HCT116 (cell line): ENCODE measurements around the gene INSRR. TPM values are rescaled to one million over a fixed set of nuclear protein-coding genes. Genes with fewer than 3 reads are reported as not detected.

Experiments
- ATAC-seq: fragments of 200-7000 bp; cut with Tn5 transposase; 2 replicates; pipeline ENCODE4 v1.9.1; 2020; ENCODE audit warnings: mild to moderate bottlenecking, moderate library complexity
- BruUV-seq: library from RNA; stranded (reverse); fragments of 400-500 nt; replicated peaks from 2 replicates; lab custom pipeline; 2021; lab: Mats Ljungman, UMichigan
- CTCF ChIA-PET: fragments of 300-600 bp; sonication (Branson Sonifier 250); formaldehyde crosslinking; loops from one replicate; lab custom pipeline; 2021; ENCODE audit warnings: antibody characterized with exemption; lab: Charles Lee
- POLR2A ChIA-PET: fragments of 300-600, 350-600 bp; sonication (Branson Sonifier 250); formaldehyde crosslinking; loops from one replicate; lab custom pipeline; 2021; ENCODE audit warnings: antibody characterized with exemption; lab: Charles Lee
- RAD21 ChIA-PET, 2 experiments: fragments of 300-600 bp; sonication (Branson Sonifier 250); formaldehyde crosslinking; loops; one replicate each; lab custom pipeline; 2023; ENCODE audit warnings: low total read pairs in 2 of 2; ENCODE audit not compliant: uncharacterized antibody in 2 of 2, unreplicated experiment in 2 of 2, low non-redundant PET in 1 of 2; lab: Charles Lee
- DNase-seq: peaks from one replicate; pipeline ENCODE4 v3.0.0-alpha.2; 2010; ENCODE audit warnings: low read depth, low spot score
- H2AFZ ChIP-seq: fragments of 200-600 bp; shearing (Covaris generic), sonication (generic); 2 replicates; pipeline ENCODE4 v1.6.1; 2017; ENCODE audit warnings: low read depth, mixed run types, mixed read lengths, antibody characterized with exemption, low read length; ENCODE audit not compliant: poor library complexity, severe bottlenecking
- H3K27ac ChIP-seq: 2 replicates; pipeline ENCODE4 v1.5.1; 2012; ENCODE audit warnings: low read depth, low read length
- H3K27me3 ChIP-seq: fragments of 200-600 bp; sonication (generic); 2 replicates; pipeline ENCODE4 v1.6.1; 2016; ENCODE audit warnings: mixed run types, low read length, mixed read lengths; ENCODE audit not compliant: insufficient read depth
- H3K36me3 ChIP-seq, 2 experiments: fragments of 200-500 bp in 1 of 2; fragments of 200-600 bp in 1 of 2; sonication (Bioruptor generic) in 1 of 2; sonication (generic) in 1 of 2; 2 replicates each; pipeline versions ENCODE4 v1.5.1 to v1.6.1; 2014 to 2016; ENCODE audit warnings: low read length in 2 of 2, inconsistent platforms in 1 of 2, mixed read lengths in 1 of 2, mixed run types in 1 of 2; ENCODE audit not compliant: insufficient read depth in 2 of 2, control insufficient read depth in 1 of 2
- H3K4me1 ChIP-seq, 2 experiments: fragments of 200-600 bp in 1 of 2; sonication (generic) in 1 of 2; 2 replicates each; pipeline versions ENCODE4 v1.5.1 to v1.6.1; 2012 to 2017; ENCODE audit warnings: low read length in 2 of 2, inconsistent platforms in 1 of 2, mild to moderate bottlenecking in 1 of 2, mixed read lengths in 1 of 2, mixed run types in 1 of 2, moderate library complexity in 1 of 2; ENCODE audit not compliant: insufficient read depth in 2 of 2, control insufficient read depth in 1 of 2
- H3K4me2 ChIP-seq: fragments of 200-600 bp; sonication (generic); 2 replicates; pipeline ENCODE4 v1.6.1; 2017; ENCODE audit warnings: mixed run types, low read length, mixed read lengths
- H3K4me3 ChIP-seq, 2 experiments: fragments of 200-600 bp in 1 of 2; sonication (generic) in 1 of 2; replicated peaks in 1 of 2; 2 replicates each; pipeline ENCODE4 v1.5.1; 2011 to 2016; ENCODE audit warnings: low read length in 2 of 2, control low read depth in 1 of 2, low read depth in 1 of 2, mild to moderate bottlenecking in 1 of 2, mixed read lengths in 1 of 2, mixed run types in 1 of 2
- H3K79me2 ChIP-seq: fragments of 200-600 bp; sonication (generic); 2 replicates; pipeline ENCODE4 v1.6.1; 2017; ENCODE audit warnings: mild to moderate bottlenecking, mixed run types, low read length, moderate library complexity, mixed read lengths; ENCODE audit not compliant: insufficient read depth
- H3K9ac ChIP-seq: fragments of 200-600 bp; sonication (generic); 2 replicates; pipeline ENCODE4 v1.6.1; 2016; ENCODE audit warnings: low read length, mixed read lengths
- H3K9me2 ChIP-seq: fragments of 200-600 bp; sonication (generic), shearing (Covaris generic); 2 replicates; pipeline ENCODE4 v1.6.1; 2017; ENCODE audit warnings: mixed run types, mild to moderate bottlenecking, moderate library complexity; ENCODE audit not compliant: insufficient read depth
- H3K9me3 ChIP-seq, 2 experiments: fragments of 200-500 bp in 1 of 2; fragments of 200-600 bp in 1 of 2; sonication (Bioruptor generic) in 1 of 2; sonication (generic) in 1 of 2; 2 replicates each; pipeline ENCODE4 v1.6.1; 2014 to 2017; ENCODE audit warnings: low read length in 2 of 2, mixed read lengths in 2 of 2, inconsistent platforms in 1 of 2, low read depth in 1 of 2, mild to moderate bottlenecking in 1 of 2, mixed run types in 1 of 2, moderate library complexity in 1 of 2; ENCODE audit not compliant: control insufficient read depth in 1 of 2, insufficient read depth in 1 of 2
- H4K20me1 ChIP-seq: fragments of 200-600 bp; sonication (generic), shearing (Covaris generic); 2 replicates; pipeline ENCODE4 v1.6.1; 2017; ENCODE audit warnings: mixed run types, mild to moderate bottlenecking, moderate library complexity; ENCODE audit not compliant: insufficient read depth
- EGR1 ChIP-seq: IDR thresholded peaks from 2 replicates; pipeline ENCODE4 v1.6.1; 2012; ENCODE audit warnings: low read depth
- ELF1 ChIP-seq: IDR thresholded peaks from 2 replicates; pipeline ENCODE4 v1.6.1; 2012; ENCODE audit warnings: low read depth, borderline replicate concordance
- FOSL1 ChIP-seq: IDR thresholded peaks from 2 replicates; pipeline ENCODE4 v1.6.1; 2012; ENCODE audit warnings: low read depth
- POLR2A ChIP-seq: IDR thresholded peaks from 2 replicates; pipeline ENCODE4 v1.7.0; 2011; ENCODE audit warnings: borderline replicate concordance; ENCODE audit not compliant: insufficient read depth, insufficient read length; ENCODE audit errors: extremely low read depth
- RAD21 ChIP-seq: IDR thresholded peaks from 2 replicates; pipeline ENCODE4 v1.6.1; 2012; ENCODE audit warnings: low read depth, mild to moderate bottlenecking
- TCF7L2 ChIP-seq: IDR thresholded peaks from 2 replicates; pipeline ENCODE4 v1.7.0; 2011; ENCODE audit warnings: borderline replicate concordance, inconsistent platforms; ENCODE audit not compliant: insufficient read depth, insufficient read length; ENCODE audit errors: extremely low read depth
- ZFX ChIP-seq: fragments of 450-650 bp; IDR thresholded peaks from 2 replicates; pipeline ENCODE4 v1.6.1; 2017
- ZNF274 ChIP-seq: fragments of 200-500 bp; sonication (Bioruptor generic); IDR thresholded peaks from 2 replicates; pipeline ENCODE4 v1.6.1; 2014; ENCODE audit warnings: mild to moderate bottlenecking, low read depth, low read length, inconsistent platforms
- intact Hi-C: fragments of 100-400 bp; cut with micrococcal nuclease; formaldehyde crosslinking; loops from 2 replicates; pipeline ENCODE4 v1.10.0; 2022
- total RNA-seq: library from RNA; stranded (reverse); gene quantifications from one replicate; pipeline ENCODE4 v1.2.1, GENCODE V29; 2021; ENCODE audit not compliant: unreplicated experiment
- TF ChIP-seq, protein P1 (sequence below): IDR thresholded peaks from 2 replicates; pipeline ENCODE4 v1.6.1; 2012; ENCODE audit warnings: low read depth

INSRR gene
- total RNA-seq, 1 experiment from 2014 or later, result not detected

DNA sequence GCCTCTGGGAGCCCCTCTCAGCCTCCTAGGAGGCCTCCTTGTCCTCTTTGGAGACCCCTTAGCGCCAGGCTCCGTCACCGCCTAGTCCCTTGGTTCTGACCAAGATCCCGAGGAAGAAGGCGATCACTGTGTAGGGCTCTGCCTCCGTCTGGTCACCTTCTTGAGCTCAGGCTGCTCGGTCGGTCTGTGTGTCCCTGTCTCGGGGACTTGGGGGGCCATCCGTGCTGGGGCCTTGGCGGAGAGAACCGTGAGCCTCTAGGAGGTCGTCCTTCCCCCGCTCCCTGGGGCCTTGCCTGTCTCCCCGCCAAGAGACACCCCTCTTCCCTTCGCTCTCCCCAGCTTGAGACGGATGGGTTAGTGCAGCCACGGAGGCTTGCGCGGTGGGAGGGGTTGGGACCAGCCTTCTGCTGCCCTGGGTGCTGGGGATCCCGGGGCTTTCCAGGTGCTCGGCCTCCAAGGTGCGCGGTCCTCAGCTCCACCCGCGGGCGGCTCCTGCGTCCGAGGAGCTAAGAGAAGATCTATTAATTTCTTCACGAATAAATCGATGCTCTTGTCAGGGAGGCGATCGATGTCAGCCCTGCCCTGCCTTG lies 701 bp upstream of the INSRR start:
- POLR2A ChIA-PET, result interaction anchor here (1.2 to 1.8 kb wide), 6 partner anchors 93 to 198 kb away, joined by 3 to 10 read pairs (median 4); partner anchors contain the start of genes ISG20L2, METTL25B, MRPL24 and PRCC
- no peak overlapping the region for H3K9ac ChIP-seq

More for the DNA sequence above, 701 bp upstream of the INSRR start:
- peaks cover 3% of the 10 kb centered on the region; the same call in 1 of the 2 replicates for H3K27me3 ChIP-seq
- BruUV-seq, result no TSS peak
- H3K27ac ChIP-seq, result no peak overlapping the region
- no peak overlapping the region for H2AFZ ChIP-seq
- RAD21 ChIA-PET, result interaction anchor here (0.5 to 2.7 kb wide), 8 partner anchors 46 to 246 kb away, joined by 3 to 23 read pairs (median 6); partner anchors contain the start of gene NES (in 1 of the 2)
- peak overlapping the region; percentile 93 for H3K4me2 ChIP-seq
- intact Hi-C loops, result loop anchor here (1.0 kb wide), 3 partner anchors 62 to 170 kb away; no protein-coding TSS in a partner anchor
- peaks cover 4 to 17% of the 10 kb centered on the region in 2 experiments; a peak in 3 of 4 replicates for H3K4me1 ChIP-seq
- H3K36me3 ChIP-seq, result no peaks in the 10 kb centered on the region
- H4K20me1 ChIP-seq, result no peaks in the 10 kb centered on the region
- ATAC-seq, result peak; percentile 35
- no peaks in the 10 kb centered on the region for H3K9me3 ChIP-seq
- DNase-seq, result no peak
- no peaks in the 10 kb centered on the region for H3K9me2 ChIP-seq
- TF ChIP-seq RAD21 (no peak), FOSL1 (no peak), ELF1 (no peak), ZNF274 (no peak), TCF7L2 (no peak), ZFX (no peak), EGR1 (no peak), POLR2A (no peak)
- TF ChIP-seq, protein P1, sequence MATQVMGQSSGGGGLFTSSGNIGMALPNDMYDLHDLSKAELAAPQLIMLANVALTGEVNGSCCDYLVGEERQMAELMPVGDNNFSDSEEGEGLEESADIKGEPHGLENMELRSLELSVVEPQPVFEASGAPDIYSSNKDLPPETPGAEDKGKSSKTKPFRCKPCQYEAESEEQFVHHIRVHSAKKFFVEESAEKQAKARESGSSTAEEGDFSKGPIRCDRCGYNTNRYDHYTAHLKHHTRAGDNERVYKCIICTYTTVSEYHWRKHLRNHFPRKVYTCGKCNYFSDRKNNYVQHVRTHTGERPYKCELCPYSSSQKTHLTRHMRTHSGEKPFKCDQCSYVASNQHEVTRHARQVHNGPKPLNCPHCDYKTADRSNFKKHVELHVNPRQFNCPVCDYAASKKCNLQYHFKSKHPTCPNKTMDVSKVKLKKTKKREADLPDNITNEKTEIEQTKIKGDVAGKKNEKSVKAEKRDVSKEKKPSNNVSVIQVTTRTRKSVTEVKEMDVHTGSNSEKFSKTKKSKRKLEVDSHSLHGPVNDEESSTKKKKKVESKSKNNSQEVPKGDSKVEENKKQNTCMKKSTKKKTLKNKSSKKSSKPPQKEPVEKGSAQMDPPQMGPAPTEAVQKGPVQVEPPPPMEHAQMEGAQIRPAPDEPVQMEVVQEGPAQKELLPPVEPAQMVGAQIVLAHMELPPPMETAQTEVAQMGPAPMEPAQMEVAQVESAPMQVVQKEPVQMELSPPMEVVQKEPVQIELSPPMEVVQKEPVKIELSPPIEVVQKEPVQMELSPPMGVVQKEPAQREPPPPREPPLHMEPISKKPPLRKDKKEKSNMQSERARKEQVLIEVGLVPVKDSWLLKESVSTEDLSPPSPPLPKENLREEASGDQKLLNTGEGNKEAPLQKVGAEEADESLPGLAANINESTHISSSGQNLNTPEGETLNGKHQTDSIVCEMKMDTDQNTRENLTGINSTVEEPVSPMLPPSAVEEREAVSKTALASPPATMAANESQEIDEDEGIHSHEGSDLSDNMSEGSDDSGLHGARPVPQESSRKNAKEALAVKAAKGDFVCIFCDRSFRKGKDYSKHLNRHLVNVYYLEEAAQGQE, result no peak
- H3K79me2 ChIP-seq, result no peaks in the 10 kb centered on the region
- CTCF ChIA-PET, result interaction anchor here (0.9 to 6.5 kb wide), 24 partner anchors 11 to 240 kb away, joined by 3 to 136 read pairs (median 6); partner anchors contain the start of genes CRABP2, HAPLN2, ISG20L2 and METTL25B
- peak overlapping the region; percentile 30 to 55 for H3K4me3 ChIP-seq
